ENCODE measurements around the gene DPYSL5. TPM values are rescaled to one million over a fixed set of nuclear protein-coding genes. Genes with fewer than 3 reads are reported as not detected.

DPYSL5 gene
- total RNA-seq, 1 donor from 2014 or later = not detected

GRCh38 chr2:26913999-26914658 lies 66.2 kb downstream of the DPYSL5 start:
- no peaks in the 10 kb centered on the region for H3K36me3 ChIP-seq
- ATAC-seq (no peak), DNase-seq (no peak)
- no peaks in the 10 kb centered on the region for H3K9me3 ChIP-seq
- H3K27me3 ChIP-seq (ENCODE audit: low read depth) = peaks cover 33% of the 10 kb centered on the region
- no peak overlapping the region for H3K27ac ChIP-seq
- intact Hi-C loops (cut with DNase I) = no loop called here
- no peak overlapping the region for H3K4me3 ChIP-seq
- TF ChIP-seq CTCF (IDR thresholded peaks at IDR 0.05) = no peak
- no peaks in the 10 kb centered on the region for H3K4me1 ChIP-seq

GRCh38 chr2:26914659-26915310 lies 66.9 kb downstream of the DPYSL5 start:
- intact Hi-C loops (cut with DNase I) = no loop called here
- Histone ChIP-seq H3K4me1 (no peaks in the 10 kb centered on the region), H3K4me3 (no peak overlapping the region), H3K9me3 (no peaks in the 10 kb centered on the region), H3K27me3 (ENCODE audit: low read depth) (peaks cover 33% of the 10 kb centered on the region), H3K27ac (no peak overlapping the region), H3K36me3 (no peaks in the 10 kb centered on the region)
- ATAC-seq (no peak), DNase-seq (no peak)
- TF ChIP-seq CTCF (IDR thresholded peaks at IDR 0.05) = no peak

GRCh38 chr2:26915316-26915715 lies 67.4 kb downstream of the DPYSL5 start:
- intact Hi-C loops (cut with DNase I) = no loop called here

GRCh38 chr2:26916128-26916692 lies 68.3 kb downstream of the DPYSL5 start:
- no peak for ATAC-seq
- TF ChIP-seq CTCF (IDR thresholded peaks at IDR 0.05) = no peak
- no peak for DNase-seq
- H3K27ac ChIP-seq = no peak overlapping the region
- H3K9me3 ChIP-seq = no peaks in the 10 kb centered on the region
- no peaks in the 10 kb centered on the region for H3K36me3 ChIP-seq
- no peak overlapping the region for H3K4me3 ChIP-seq
- peaks cover 26% of the 10 kb centered on the region for H3K27me3 ChIP-seq (ENCODE audit: low read depth)
- intact Hi-C loops (cut with DNase I) = no loop called here
- H3K4me1 ChIP-seq = no peaks in the 10 kb centered on the region

More at GRCh38 chr2:26915316-26915715, 67.4 kb downstream of the DPYSL5 start:
- Histone ChIP-seq H3K4me1 (no peaks in the 10 kb centered on the region), H3K27me3 (ENCODE audit: low read depth) (peaks cover 32% of the 10 kb centered on the region), H3K27ac (no peak overlapping the region), H3K36me3 (no peaks in the 10 kb centered on the region), H3K9me3 (no peaks in the 10 kb centered on the region), H3K4me3 (no peak overlapping the region)
- DNase-seq (no peak), ATAC-seq (no peak)
- no peak for TF ChIP-seq CTCF (IDR thresholded peaks at IDR 0.05)

- Histone ChIP-seq H3K4me3 (no peak overlapping the region), H3K4me1 (no peaks in the 10 kb centered on the region), H3K36me3 (no peaks in the 10 kb centered on the region), H3K27ac (no peak overlapping the region), H3K27me3 (ENCODE audit: low read depth) (peaks cover 29% of the 10 kb centered on the region), H3K9me3 (no peaks in the 10 kb centered on the region)
- TF ChIP-seq CTCF (IDR thresholded peaks at IDR 0.05) = no peak
- intact Hi-C loops (cut with DNase I) = no loop called here
- DNase-seq = no peak
- no peak for ATAC-seq
Measured at GRCh38 chr2:26917135-26917836, 69.4 kb downstream of the DPYSL5 start.
